Measurements from ENCODE around the gene HTT.

Gene HTT

GRCh38 chr4:3254302-3255131 lies 180.0 kb downstream of the HTT start:
- no peak for TF ChIP-seq EZH2 (optimal IDR thresholded peaks at IDR 0.05; ENCODE audit: low read depth, low read length)
- no peak for TF ChIP-seq EZH2phosphoT487 (IDR thresholded peaks at IDR 0.05; ENCODE audit: low read length)
- TF ChIP-seq CTCF (IDR thresholded peaks at IDR 0.05; ENCODE audit: low read length) = no peak

GRCh38 chr4:3255611-3256186 lies 181.2 kb downstream of the HTT start:
- no peak for DNase-seq
- Histone ChIP-seq H3K4me1 (ENCODE audit: low read length) (no peaks in the 10 kb centered on the region), H3K4me3 (ENCODE audit: low read length) (no peak overlapping the region), H3K27me3 (replicated peaks; ENCODE audit: insufficient read depth, low read length) (peaks cover 21% of the 10 kb centered on the region), H3F3A (ENCODE audit: insufficient read depth, low read length) (no peaks in the 10 kb centered on the region), H3K9me2 (replicated peaks; ENCODE audit: insufficient read depth, low read length) (no peaks in the 10 kb centered on the region), H3K79me2 (ENCODE audit: low read length) (no peaks in the 10 kb centered on the region), H3K9me3 (replicated peaks; ENCODE audit: insufficient read depth, low read length) (no peaks in the 10 kb centered on the region), H3K4me2 (ENCODE audit: low read depth, low read length) (peak overlapping the region; percentile 14; the same call in 1 of the 2 replicates), H3K27ac (ENCODE audit: low read length) (no peak overlapping the region), H2AFZ (ENCODE audit: low read length) (no peak overlapping the region), H3K36me3 (replicated peaks; ENCODE audit: insufficient read depth, low read length) (no peaks in the 10 kb centered on the region), H4K20me1 (ENCODE audit: insufficient read depth, low read length) (no peaks in the 10 kb centered on the region), H3K9ac (ENCODE audit: low read length) (no peak overlapping the region)
- TF ChIP-seq EZH2phosphoT487 (IDR thresholded peaks at IDR 0.05; ENCODE audit: low read length) (no peak), CTCF (IDR thresholded peaks at IDR 0.05; ENCODE audit: low read length) (no peak), EZH2 (optimal IDR thresholded peaks at IDR 0.05; ENCODE audit: low read depth, low read length) (no peak)

More at GRCh38 chr4:3254302-3255131, 180.0 kb downstream of the HTT start:
- Histone ChIP-seq H3K4me2 (ENCODE audit: low read depth, low read length) (no peak overlapping the region), H4K20me1 (ENCODE audit: insufficient read depth, low read length) (no peaks in the 10 kb centered on the region), H3K9me3 (replicated peaks; ENCODE audit: insufficient read depth, low read length) (no peaks in the 10 kb centered on the region), H3F3A (ENCODE audit: insufficient read depth, low read length) (no peaks in the 10 kb centered on the region), H3K79me2 (ENCODE audit: low read length) (no peaks in the 10 kb centered on the region), H3K36me3 (replicated peaks; ENCODE audit: insufficient read depth, low read length) (no peaks in the 10 kb centered on the region), H2AFZ (ENCODE audit: low read length) (no peak overlapping the region), H3K27ac (ENCODE audit: low read length) (no peak overlapping the region), H3K4me1 (ENCODE audit: low read length) (no peaks in the 10 kb centered on the region), H3K9ac (ENCODE audit: low read length) (no peak overlapping the region), H3K27me3 (replicated peaks; ENCODE audit: insufficient read depth, low read length) (peaks cover 20% of the 10 kb centered on the region), H3K4me3 (ENCODE audit: low read length) (no peak overlapping the region), H3K9me2 (replicated peaks; ENCODE audit: insufficient read depth, low read length) (no peaks in the 10 kb centered on the region)
- no peak for DNase-seq

GRCh38 chr4:3256230-3257102 lies 182.0 kb downstream of the HTT start:
- H3K9me3 ChIP-seq (replicated peaks; ENCODE audit: insufficient read depth, low read length) = no peaks in the 10 kb centered on the region
- H3K9ac ChIP-seq (ENCODE audit: low read length) = no peak overlapping the region
- H3K4me1 ChIP-seq (ENCODE audit: low read length) = no peaks in the 10 kb centered on the region
- no peak overlapping the region for H2AFZ ChIP-seq (ENCODE audit: low read length)
- peaks cover 28% of the 10 kb centered on the region for H3K27me3 ChIP-seq (replicated peaks; ENCODE audit: insufficient read depth, low read length)
- no peaks in the 10 kb centered on the region for H4K20me1 ChIP-seq (ENCODE audit: insufficient read depth, low read length)
- TF ChIP-seq CTCF (IDR thresholded peaks at IDR 0.05; ENCODE audit: low read length) (no peak), EZH2 (optimal IDR thresholded peaks at IDR 0.05; ENCODE audit: low read depth, low read length) (no peak), EZH2phosphoT487 (IDR thresholded peaks at IDR 0.05; ENCODE audit: low read length) (no peak)
- H3K9me2 ChIP-seq (replicated peaks; ENCODE audit: insufficient read depth, low read length) = no peaks in the 10 kb centered on the region
- H3K4me3 ChIP-seq (ENCODE audit: low read length) = no peak overlapping the region
- H3K36me3 ChIP-seq (replicated peaks; ENCODE audit: insufficient read depth, low read length) = no peaks in the 10 kb centered on the region
- DNase-seq = no peak
- H3F3A ChIP-seq (ENCODE audit: insufficient read depth, low read length) = no peaks in the 10 kb centered on the region
- no peak overlapping the region for H3K27ac ChIP-seq (ENCODE audit: low read length)
- no peaks in the 10 kb centered on the region for H3K79me2 ChIP-seq (ENCODE audit: low read length)
- peak overlapping the region; percentile 14; the same call in 1 of the 2 replicates for H3K4me2 ChIP-seq (ENCODE audit: low read depth, low read length)
